ENCODE results near the gene SETX. TPM values are rescaled to one million over a fixed set of nuclear protein-coding genes. Genes with fewer than 3 reads are reported as not detected.

SETX gene
- total RNA-seq, 2 experiments from 2014 or later = 67.9 to 79.2 TPM

DNA sequence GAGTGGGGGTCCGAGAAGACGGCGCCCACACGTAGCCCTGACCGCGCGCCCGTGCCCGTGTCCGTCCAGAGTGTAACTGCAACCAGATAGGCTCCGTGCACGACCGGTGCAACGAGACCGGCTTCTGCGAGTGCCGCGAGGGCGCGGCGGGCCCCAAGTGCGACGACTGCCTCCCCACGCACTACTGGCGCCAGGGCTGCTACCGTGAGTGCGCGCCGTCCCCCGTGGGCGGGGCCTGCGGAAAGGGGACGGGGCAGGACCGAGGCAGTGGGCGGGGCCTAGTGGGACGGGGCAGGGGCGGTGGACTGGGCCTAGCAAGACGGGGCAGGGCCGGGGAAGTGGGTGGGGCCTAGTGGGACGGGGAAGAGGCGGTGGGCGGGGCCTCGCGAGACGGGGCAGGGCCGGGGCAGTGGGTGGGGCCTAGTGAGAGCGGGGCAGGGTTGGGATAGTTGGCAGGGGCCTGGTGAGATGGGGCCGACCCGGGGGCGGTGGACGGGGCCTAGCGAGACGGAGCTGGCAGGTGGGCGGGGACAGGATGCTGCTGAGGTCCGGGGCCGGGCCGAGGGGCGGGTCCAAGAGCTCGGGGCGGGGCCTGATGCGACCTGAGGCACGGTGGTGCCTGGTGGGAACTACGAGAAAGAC lies 113.8 kb downstream of the SETX start:
- no TSS peak for BruUV-seq (replicated peaks)
- H3K4me3 ChIP-seq (ENCODE audit: low read depth, low read length, poor library complexity, severe bottlenecking) = peak overlapping the region; percentile 69

DNA sequence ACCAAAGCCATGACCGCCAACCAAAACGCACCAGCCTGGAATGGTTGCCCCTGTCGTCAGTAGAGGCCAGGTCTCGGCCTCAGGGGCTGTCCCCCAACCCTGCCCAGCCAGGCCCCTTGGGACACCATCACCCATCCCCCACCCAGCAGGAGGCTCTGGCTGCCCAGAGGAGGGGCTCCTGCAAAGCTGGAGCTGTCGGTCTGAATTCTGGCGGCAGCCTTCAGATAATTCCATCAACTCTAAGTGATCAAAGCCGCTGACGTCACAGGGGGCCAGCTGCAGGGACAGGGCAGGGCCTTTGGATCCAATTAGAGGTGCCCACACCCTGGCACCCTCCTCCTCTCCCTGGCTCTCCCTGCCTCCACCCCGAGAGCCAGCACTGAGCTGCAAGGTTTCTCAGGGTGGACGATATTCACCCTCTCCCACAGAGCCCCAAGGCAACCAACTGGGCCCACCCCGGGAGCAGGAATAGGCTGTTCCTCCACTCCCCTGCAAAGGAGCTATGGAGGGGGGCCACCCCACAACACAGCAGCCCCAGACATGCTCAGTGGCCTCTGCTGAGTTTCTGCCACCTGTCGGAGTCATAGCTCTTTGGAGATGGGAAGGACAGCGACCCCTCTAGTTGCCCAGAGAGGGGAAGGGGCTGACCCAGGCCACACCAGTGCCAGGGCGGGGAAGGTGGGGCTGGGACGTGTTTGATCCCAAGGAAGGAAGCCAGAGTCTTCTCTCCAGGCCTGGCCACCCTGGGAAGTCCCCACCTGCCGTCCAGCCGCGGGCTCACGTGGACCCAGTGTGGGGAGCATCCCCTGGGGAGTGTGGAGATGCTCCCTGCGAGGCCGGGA lies 114.6 kb downstream of the SETX start:
- H4K20me1 ChIP-seq (ENCODE audit: insufficient read depth, low read length) = no peaks in the 10 kb centered on the region
- H3K36me3 ChIP-seq (ENCODE audit: insufficient read depth, low read length) = no peaks in the 10 kb centered on the region
- no peak overlapping the region for H3K27ac ChIP-seq (ENCODE audit: low read depth, low read length, poor library complexity, severe bottlenecking)
- no peaks in the 10 kb centered on the region for H3K9me3 ChIP-seq (ENCODE audit: low read length)
- POLR2A ChIA-PET = no interaction called here
- no peaks in the 10 kb centered on the region for H3K79me2 ChIP-seq (ENCODE audit: insufficient read depth, low read depth, low read length)
- no peak for DNase-seq (ENCODE audit: low spot score)
- BruUV-seq (replicated peaks) = no TSS peak
- TF ChIP-seq, protein P1, sequence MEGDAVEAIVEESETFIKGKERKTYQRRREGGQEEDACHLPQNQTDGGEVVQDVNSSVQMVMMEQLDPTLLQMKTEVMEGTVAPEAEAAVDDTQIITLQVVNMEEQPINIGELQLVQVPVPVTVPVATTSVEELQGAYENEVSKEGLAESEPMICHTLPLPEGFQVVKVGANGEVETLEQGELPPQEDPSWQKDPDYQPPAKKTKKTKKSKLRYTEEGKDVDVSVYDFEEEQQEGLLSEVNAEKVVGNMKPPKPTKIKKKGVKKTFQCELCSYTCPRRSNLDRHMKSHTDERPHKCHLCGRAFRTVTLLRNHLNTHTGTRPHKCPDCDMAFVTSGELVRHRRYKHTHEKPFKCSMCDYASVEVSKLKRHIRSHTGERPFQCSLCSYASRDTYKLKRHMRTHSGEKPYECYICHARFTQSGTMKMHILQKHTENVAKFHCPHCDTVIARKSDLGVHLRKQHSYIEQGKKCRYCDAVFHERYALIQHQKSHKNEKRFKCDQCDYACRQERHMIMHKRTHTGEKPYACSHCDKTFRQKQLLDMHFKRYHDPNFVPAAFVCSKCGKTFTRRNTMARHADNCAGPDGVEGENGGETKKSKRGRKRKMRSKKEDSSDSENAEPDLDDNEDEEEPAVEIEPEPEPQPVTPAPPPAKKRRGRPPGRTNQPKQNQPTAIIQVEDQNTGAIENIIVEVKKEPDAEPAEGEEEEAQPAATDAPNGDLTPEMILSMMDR (conservative IDR thresholded peaks at IDR 0.05; ENCODE audit: low read length) = no peak
- no peak for TF ChIP-seq EZH2phosphoT487 (IDR thresholded peaks at IDR 0.05; ENCODE audit: borderline replicate concordance, low read depth, low read length)
- H3K4me3 ChIP-seq (ENCODE audit: low read depth, low read length, poor library complexity, severe bottlenecking) = no peak overlapping the region
- H3K4me2 ChIP-seq (ENCODE audit: low read length) = peak overlapping the region; percentile 81; the same call in 1 of the 2 replicates
- H3K4me1 ChIP-seq (ENCODE audit: insufficient read depth, low read length, poor library complexity, severe bottlenecking) = peaks cover 17% of the 10 kb centered on the region
- H3K9me2 ChIP-seq (ENCODE audit: insufficient read depth, low read length) = no peaks in the 10 kb centered on the region
- CTCF ChIA-PET (ENCODE audit: unreplicated experiment) = interaction anchor here (1.5 kb wide), 1 partner anchor 19 kb away, joined by 3 read pairs; no protein-coding TSS in a partner anchor
- no peak overlapping the region for H2AFZ ChIP-seq (ENCODE audit: low read length)
- intact Hi-C loops (cut with micrococcal nuclease; ENCODE audit: unreplicated experiment) = no loop called here

More for the DNA sequence above, 113.8 kb downstream of the SETX start:
- POLR2A ChIA-PET = interaction anchor here (0.6 to 0.9 kb wide), 2 partner anchors 215 to 430 kb away, joined by 3 read pairs; no protein-coding TSS in a partner anchor
- CTCF ChIA-PET (ENCODE audit: unreplicated experiment) = interaction anchor here (0.6 to 1.5 kb wide), 4 partner anchors 19 to 433 kb away, joined by 3 read pairs; no protein-coding TSS in a partner anchor
- Histone ChIP-seq H3K4me1 (ENCODE audit: insufficient read depth, low read length, poor library complexity, severe bottlenecking) (peaks cover 17% of the 10 kb centered on the region), H3K36me3 (ENCODE audit: insufficient read depth, low read length) (no peaks in the 10 kb centered on the region), H3K79me2 (ENCODE audit: insufficient read depth, low read depth, low read length) (no peaks in the 10 kb centered on the region), H3K9me2 (ENCODE audit: insufficient read depth, low read length) (no peaks in the 10 kb centered on the region), H4K20me1 (ENCODE audit: insufficient read depth, low read length) (no peaks in the 10 kb centered on the region), H3K27ac (ENCODE audit: low read depth, low read length, poor library complexity, severe bottlenecking) (no peak overlapping the region), H3K9me3 (ENCODE audit: low read length) (no peaks in the 10 kb centered on the region), H2AFZ (ENCODE audit: low read length) (peak overlapping the region; percentile 28; the same call in 1 of the 2 replicates), H3K4me2 (ENCODE audit: low read length) (peak overlapping the region; percentile 81)
- DNase-seq (ENCODE audit: low spot score) = peak; percentile 95
- TF ChIP-seq, protein P1 (conservative IDR thresholded peaks at IDR 0.05; ENCODE audit: low read length) = no peak
- no peak for TF ChIP-seq EZH2phosphoT487 (IDR thresholded peaks at IDR 0.05; ENCODE audit: borderline replicate concordance, low read depth, low read length)
- intact Hi-C loops (cut with micrococcal nuclease; ENCODE audit: unreplicated experiment) = no loop called here

Measured in OCI-LY7 (cell line).